ENCODE results near the gene C2CD3.

C2CD3 gene

GRCh38 chr11:73980001-73980961 is 190.5 kb downstream of the C2CD3 start:
- no peak for TF ChIP-seq CTCF (IDR thresholded peaks at IDR 0.05; ENCODE audit: low read depth, low read length)
- no peak overlapping the region for H3K4me3 ChIP-seq (ENCODE audit: low read depth, low read length)

GRCh38 chr11:73978576-73979086 is 192.2 kb downstream of the C2CD3 start:
- no peak for TF ChIP-seq CTCF (IDR thresholded peaks at IDR 0.05; ENCODE audit: low read depth, low read length)
- H3K4me3 ChIP-seq (ENCODE audit: low read depth, low read length), result no peak overlapping the region

- H3K4me3 ChIP-seq (ENCODE audit: low read depth, low read length), result no peak overlapping the region
- no peak for TF ChIP-seq CTCF (IDR thresholded peaks at IDR 0.05; ENCODE audit: low read depth, low read length)
Measured at GRCh38 chr11:73977856-73978519, 192.8 kb downstream of the C2CD3 start.

GRCh38 chr11:73976451-73977151 is 194.2 kb downstream of the C2CD3 start:
- no peak for TF ChIP-seq CTCF (IDR thresholded peaks at IDR 0.05; ENCODE audit: low read depth, low read length)
- H3K4me3 ChIP-seq (ENCODE audit: low read depth, low read length), result no peak overlapping the region

- no peak overlapping the region for H3K4me3 ChIP-seq (ENCODE audit: low read depth, low read length)
- TF ChIP-seq CTCF (IDR thresholded peaks at IDR 0.05; ENCODE audit: low read depth, low read length), result no peak
Measured at GRCh38 chr11:73975479-73975757, 195.4 kb downstream of the C2CD3 start.

- H3K4me3 ChIP-seq (ENCODE audit: low read depth, low read length), result no peak overlapping the region
- TF ChIP-seq CTCF (IDR thresholded peaks at IDR 0.05; ENCODE audit: low read depth, low read length), result no peak
Measured at GRCh38 chr11:73974604-73975478, 196.0 kb downstream of the C2CD3 start.

Measured in WI38 (cell line).